Stomach (tissue), 4 donors: Measurements from ENCODE around the gene ENPP4.

Experiments used
- CTCF ChIP-seq, 7 experiments: fragments of 450-650 bp in 4 of 7; fragments of 200-600 bp in 3 of 7; sonication (generic) in 3 of 7; IDR thresholded peaks; one replicate each; pipeline ENCODE4 v1.5.1; 2016 to 2019; ENCODE audit warnings: antibody characterized with exemption in 7 of 7, control low read depth in 2 of 7, mild to moderate bottlenecking in 1 of 7
- POLR2A ChIP-seq, 4 donors: fragments of 450-650 bp; IDR thresholded peaks; one replicate each; pipeline ENCODE4 v1.6.1; 2016; ENCODE audit warnings: antibody characterized with exemption in 4 of 4, control low read depth in 2 of 4, mild to moderate bottlenecking in 1 of 4, moderate library complexity in 1 of 4
- POLR2AphosphoS5 ChIP-seq, 3 donors: sonication (generic); formaldehyde crosslinking; IDR thresholded peaks; one replicate each; pipeline ENCODE4 v1.6.1; 2016; ENCODE audit warnings: antibody characterized with exemption in 3 of 3

- TF ChIP-seq CTCF (IDR thresholded peaks at IDR 0.05), result no peak
- TF ChIP-seq POLR2A (IDR thresholded peaks at IDR 0.05), result no peak
- TF ChIP-seq POLR2AphosphoS5 (IDR thresholded peaks at IDR 0.05), result no peak
Observed at GRCh38 chr6:46134216-46134615, 4.4 kb downstream of the ENPP4 start.
